Stimulated activated CD4-positive, alpha-beta T cell treated with anti-CD3 and anti-CD28 coated beads, TNF-alpha, amount 100 ng/mL, for 1 hour (primary cell): ENCODE data around the gene SERPINE1.
A peak's percentile ranks its signal among the peaks of the same experiment; 100 is the strongest.
"Not testable (repeated sequence)": the region's sequence is repeated elsewhere in the genome, so short reads cannot be mapped to it uniquely, and the experiment has no call there.

ENCODE experiments used
- DNase-seq, 3 donors: peaks; one replicate each; pipeline ENCODE4 v3.0.0-alpha.2; 2020; ENCODE audit warnings: low read depth in 3 of 3, low spot score in 1 of 3

The SERPINE1 gene

DNA sequence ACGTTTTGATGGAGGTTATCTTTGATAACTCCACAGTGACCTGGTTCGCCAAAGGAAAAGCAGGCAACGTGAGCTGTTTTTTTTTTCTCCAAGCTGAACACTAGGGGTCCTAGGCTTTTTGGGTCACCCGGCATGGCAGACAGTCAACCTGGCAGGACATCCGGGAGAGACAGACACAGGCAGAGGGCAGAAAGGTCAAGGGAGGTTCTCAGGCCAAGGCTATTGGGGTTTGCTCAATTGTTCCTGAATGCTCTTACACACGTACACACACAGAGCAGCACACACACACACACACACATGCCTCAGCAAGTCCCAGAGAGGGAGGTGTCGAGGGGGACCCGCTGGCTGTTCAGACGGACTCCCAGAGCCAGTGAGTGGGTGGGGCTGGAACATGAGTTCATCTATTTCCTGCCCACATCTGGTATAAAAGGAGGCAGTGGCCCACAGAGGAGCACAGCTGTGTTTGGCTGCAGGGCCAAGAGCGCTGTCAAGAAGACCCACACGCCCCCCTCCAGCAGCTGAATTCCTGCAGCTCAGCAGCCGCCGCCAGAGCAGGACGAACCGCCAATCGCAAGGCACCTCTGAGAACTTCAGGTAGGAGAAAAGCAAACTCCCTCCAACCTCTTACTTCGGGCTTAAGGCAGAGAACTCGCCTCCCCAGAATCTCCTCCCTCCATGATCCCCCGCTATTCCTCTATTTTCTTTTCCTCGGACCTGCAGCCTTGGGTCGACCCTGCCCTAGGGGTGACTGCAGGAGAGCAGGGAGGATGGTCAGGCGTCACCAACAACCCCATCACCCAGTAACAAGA, at the start of gene SERPINE1:
Gene SERPINE1, plus strand, starts transcription at position 454 of the 809 bp plus-strand sequence. CDS start 1,290 bp downstream, outside the sequence.
- peak in 2 of 3 donors; percentile 19 to 23 for DNase-seq

DNA sequence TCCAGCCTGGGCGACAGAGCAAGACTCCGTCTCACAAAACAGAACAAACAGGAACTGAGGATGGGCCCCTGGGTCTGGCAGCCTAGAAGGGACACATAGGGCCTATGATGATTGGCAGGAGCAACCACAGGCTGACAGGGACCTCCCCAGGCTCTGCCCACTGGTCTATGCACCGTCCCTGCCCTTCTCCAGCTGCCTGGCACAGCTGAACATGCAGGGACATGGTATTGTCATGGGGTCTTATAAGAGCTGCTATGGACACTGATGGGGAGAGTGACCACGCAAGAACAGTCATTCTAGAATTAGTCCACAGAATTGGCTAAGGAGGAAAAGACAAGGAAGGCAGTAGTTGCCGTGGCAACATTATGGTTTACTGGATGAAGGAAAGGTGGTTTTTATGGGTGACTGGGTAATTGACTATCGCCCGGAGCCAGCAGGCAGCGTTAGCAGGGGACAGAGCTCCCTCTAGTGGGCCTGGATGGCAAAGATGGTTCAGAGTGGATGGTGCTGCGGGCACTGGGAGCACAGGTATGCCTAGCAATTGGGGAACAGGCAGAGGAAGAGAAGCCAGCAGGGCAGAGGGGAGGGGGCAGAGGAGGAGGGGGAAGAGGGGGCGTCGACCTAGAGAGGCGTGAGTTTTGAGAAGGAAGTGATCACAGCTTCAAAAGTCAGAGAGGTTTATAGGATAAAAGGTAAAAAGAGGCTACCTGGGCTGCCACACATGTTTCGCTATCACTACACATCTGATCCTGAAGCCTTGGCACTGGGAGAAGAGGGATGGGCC, 49.4 kb upstream of the SERPINE1 start:
- DNase-seq = peak; percentile 45 to 74 (median 68)

- DNase-seq = no peak
Observed at GRCh38 chr7:101081432-101081831, 45.5 kb upstream of the SERPINE1 start.

- no peak for DNase-seq
Observed at GRCh38 chr7:101084865-101085161, 42.1 kb upstream of the SERPINE1 start.

- peak; percentile 31 to 58 (median 37) for DNase-seq
Observed at GRCh38 chr7:101085162-101085964, 41.5 kb upstream of the SERPINE1 start, which contains the start of gene TRIM56. Gene TRIM56 (plus strand): TSS chr7:101085481. CDS start chr7:101087313, 1,832 bp downstream.

- DNase-seq = no peak
Observed at GRCh38 chr7:101087334-101088068, 39.4 kb upstream of the SERPINE1 start.

GRCh38 chr7:101088069-101088425, 38.9 kb upstream of the SERPINE1 start:
- no peak for DNase-seq

GRCh38 chr7:101088858-101089529, 37.9 kb upstream of the SERPINE1 start:
- no peak for DNase-seq

GRCh38 chr7:101089876-101090275, 37.0 kb upstream of the SERPINE1 start:
- DNase-seq = no peak

- DNase-seq = not testable (repeated sequence)
Observed at GRCh38 chr7:101092266-101092905, 34.5 kb upstream of the SERPINE1 start.

DNA sequence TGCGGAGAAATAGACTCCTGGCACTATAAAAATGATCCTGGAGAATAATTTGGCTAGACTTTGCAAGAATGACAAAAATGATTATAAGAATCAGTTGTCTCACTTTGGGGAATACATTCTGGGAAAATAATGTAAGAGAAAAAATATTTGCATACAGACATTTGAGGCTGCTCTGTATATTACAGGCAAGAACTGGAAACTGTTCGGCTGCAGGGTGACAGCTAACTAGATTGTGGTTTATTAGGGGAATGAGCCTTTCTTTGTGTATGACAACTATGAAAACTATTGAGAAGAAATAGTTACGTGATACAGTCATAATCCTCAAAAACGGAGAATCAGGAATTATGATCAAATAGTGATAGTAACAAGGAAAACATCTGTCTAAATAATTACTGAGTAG, 33.0 kb upstream of the SERPINE1 start:
- DNase-seq = no peak

DNA sequence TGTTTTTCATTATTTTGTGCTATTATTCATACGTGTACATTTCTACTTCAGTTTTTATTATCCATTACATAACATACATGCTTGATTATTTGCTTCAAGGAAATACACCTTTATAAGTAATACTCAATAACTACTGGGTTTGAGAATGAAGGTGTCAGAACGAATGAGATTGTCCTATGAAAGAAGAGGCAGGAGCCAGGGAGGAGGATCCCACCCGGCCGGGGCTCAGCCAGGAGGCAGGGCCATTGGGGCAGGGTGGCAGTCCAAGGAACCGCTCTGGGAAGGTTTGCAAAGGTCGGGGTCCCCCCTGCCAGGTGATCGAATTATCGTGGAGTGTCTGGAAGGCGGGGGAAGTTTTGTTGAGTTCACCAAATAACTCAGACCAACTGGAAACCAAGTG, 32.5 kb upstream of the SERPINE1 start:
- no peak for DNase-seq

DNA sequence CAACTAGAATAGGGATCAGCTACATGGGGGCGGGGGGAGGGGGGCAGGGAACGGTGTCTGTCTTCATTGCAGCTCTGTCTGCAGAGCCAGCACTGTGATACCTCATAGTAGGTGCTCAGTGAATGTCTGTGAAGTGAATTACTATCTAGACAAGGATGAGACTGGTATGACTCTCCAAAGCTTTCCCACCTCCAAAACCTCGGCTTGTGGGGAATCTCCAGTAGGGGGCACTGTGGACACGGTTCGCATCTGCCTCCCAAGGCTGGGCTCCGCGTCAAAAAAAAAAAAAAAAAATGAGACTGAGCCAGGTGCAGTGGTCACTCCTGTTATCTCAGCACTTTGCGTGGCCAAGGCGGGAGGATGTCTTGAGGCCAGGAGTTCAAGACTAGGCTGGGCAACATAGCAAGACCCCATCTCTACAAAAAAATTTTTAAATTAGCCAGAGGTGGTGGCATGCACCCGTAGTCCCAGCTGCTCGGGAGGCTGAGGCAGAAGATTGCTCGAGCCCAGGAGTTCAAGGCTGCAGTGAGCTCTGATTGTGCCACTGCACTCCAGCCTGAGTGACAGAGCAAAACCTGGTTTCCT, 32.0 kb upstream of the SERPINE1 start:
- DNase-seq = no peak

DNA sequence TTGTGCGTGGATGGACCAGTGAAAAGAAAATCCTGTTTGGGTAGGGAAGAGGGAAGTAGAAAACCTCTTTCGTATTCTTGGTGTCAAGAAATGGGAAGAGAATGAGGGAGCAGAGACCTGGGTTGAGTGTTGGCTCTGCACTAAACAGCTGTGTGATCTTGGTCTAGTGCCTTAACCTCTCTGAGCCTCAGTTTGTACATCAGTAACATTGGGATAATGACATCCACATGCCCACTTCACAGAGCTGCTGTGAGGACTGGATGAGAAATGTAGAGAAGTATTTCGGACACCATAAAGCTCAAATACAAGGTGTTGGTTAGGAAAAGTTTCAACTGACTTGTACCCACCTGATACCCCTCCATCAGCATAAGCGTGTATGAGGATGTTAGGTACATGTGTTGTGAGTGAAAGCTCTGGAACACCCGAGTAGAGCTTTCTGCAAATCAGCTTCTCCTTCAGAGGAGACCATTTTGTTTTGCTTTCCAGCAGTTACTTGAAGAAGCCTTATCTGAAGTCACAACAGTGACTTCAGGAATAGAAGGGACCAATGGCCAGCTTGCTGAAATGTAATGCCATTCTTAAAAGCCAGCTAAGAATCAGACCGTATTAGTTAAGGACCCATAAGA, 30.5 kb upstream of the SERPINE1 start:
- no peak for DNase-seq

DNA sequence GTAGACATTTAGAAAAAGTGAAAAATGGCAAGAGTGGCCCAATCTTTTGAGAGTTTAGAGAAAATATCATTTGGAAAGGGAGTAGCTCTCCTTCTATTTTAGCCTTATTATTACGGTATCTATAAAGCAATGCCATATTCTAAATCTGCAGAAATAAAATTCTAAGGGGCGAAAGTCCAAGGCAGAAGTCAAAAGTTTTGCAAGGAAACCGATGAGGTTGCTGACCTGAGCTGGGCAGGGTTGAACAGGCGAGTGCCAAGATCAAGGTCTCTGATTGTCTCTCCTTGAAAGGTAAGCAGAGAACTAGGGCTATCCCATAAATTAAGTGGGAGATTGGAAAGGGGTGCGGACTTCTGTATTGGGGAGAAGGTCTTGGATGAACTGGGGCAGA, 30.0 kb upstream of the SERPINE1 start:
- DNase-seq = no peak

DNA sequence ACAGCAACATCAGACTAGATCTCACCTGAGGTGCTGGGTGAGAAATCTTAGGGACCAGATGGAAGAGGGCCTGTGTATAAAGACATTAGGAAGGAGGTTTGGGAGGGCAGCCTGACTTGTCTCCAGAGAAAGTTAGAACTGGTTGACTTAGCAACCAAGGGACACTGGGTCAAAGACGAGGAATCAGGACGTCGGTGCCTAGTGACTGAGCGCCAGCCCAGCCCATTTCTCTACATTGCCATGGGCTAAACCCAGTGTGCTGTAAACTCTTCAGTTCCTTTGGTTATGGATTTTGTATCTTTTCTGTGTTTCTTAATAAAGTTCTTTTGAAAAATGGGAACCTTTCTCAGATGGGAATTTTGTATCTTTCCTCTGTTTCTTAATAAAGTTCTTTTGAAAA, 29.3 kb upstream of the SERPINE1 start:
- no peak for DNase-seq

- peak in 1 of 3 donors; percentile 43 for DNase-seq
Observed at GRCh38 chr7:101099969-101100781, 26.7 kb upstream of the SERPINE1 start.
